UCSD-AML1 (cell line): ENCODE results near the gene PRKCQ.

Source experiments
- DNase-seq: peaks from one replicate; lab custom pipeline; 2025; ENCODE audit not compliant: unreplicated experiment; lab: John Stamatoyannopoulos, UW

PRKCQ gene

DNA sequence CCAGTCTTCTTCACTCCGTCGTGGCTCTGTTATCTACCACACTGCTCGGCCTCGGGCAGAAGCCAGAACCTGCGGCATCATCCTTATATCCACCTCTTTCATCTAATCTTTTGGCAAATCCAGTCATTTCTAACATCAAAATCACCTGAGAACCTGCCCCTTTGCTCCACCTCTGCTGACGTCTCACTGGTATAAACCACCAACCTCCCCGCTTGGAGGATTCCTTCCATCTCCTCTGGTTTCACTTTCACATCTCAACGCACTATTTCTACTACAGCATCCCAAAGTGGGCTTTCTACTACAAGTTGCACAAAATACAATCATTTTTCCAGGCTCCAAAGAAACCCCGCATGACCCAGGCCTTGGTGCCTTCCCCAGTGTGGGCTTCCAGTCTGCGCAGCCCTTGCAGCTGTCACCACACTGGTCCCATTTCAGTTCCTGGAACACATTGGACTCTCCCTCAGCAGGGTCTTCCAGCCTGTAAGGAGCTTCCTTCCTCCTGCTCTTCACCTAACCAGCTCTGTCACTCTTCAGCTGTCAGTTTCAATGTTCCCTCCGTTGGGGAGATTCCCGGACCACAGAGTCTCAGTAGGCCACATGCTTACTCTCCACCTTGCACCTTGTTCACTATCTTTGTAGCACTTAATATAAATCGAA lies 85.0 kb downstream of the PRKCQ start:
- DNase-seq, result no peak

DNA sequence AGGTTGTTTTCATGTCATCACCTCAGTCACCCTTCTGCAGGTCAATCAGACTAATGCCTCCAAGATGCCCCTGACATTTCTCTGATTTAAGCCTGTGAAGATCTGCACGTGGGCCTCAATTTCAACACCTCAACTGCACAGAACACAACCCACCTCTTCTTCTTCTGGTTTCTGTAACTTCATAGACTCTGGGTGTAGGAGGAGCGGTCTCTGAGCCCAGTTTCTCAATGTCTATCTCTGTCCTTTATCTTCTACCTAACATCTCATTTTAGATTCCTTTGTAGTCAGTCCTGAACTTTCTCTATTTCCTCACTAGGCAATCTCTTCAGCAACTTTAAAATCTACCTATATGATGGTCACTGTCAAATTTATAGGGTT lies 85.6 kb downstream of the PRKCQ start:
- DNase-seq, result no peak

DNA sequence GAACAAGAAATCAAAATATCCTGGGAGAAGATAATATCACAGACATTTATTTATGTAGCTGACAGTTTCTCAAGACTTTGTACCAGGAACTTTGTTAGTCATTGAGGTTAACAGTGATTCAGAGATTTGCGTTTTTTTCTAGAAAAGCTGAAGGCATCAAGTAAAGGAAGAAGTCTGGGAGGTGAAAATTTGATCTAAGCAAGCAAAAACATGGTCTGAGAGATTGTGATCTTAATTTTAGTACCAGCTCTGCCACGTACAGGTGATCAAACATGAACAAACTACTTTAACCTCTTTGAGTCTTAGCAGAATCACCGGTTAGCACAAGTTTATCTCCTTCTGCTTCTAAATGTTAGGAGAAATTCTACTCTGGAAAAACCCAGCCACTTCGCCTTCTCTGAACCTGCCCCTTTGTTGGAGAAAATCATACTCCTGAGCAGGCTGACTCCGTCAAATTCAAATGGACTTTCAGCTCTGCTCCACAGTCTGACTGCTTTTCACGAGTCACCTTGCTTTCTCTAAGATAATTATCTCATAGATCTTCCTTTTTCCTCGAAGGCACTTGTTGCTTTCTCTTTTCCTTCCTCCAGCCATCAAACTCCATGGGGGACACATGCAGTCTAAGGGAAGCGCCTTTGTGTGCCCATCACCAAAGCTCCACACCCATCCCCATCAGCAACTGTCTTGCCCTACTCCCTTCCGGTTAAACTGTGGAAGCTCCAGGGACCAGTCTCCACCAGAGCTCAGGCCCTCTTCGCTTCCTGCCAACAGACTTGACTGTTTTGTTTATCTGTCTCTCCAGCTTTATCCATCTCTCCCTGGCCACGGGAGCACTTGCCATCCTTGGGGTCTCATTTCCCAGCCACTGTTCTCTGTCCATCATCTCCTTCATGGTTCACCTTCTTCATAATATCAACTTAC lies 86.3 kb downstream of the PRKCQ start:
- no peak for DNase-seq

DNA sequence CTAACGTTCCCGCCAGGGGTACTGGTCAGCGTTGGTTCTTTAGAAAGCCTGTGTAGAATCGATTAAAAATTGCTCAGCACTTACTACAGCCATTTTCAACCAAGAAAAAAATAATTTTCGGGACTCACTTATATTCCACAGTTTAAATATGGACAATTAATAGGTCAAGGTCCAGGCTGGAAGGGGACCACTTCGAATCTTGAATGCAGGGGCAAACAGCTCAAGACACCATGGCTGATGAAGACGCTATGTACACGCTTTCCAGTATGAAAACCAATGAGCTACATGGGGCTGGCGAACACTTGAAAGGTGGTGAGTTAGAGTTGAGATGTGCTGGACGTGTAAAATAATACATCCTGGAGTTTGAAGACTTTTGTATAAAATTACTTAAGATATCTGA lies 87.2 kb downstream of the PRKCQ start:
- DNase-seq, result no peak

DNA sequence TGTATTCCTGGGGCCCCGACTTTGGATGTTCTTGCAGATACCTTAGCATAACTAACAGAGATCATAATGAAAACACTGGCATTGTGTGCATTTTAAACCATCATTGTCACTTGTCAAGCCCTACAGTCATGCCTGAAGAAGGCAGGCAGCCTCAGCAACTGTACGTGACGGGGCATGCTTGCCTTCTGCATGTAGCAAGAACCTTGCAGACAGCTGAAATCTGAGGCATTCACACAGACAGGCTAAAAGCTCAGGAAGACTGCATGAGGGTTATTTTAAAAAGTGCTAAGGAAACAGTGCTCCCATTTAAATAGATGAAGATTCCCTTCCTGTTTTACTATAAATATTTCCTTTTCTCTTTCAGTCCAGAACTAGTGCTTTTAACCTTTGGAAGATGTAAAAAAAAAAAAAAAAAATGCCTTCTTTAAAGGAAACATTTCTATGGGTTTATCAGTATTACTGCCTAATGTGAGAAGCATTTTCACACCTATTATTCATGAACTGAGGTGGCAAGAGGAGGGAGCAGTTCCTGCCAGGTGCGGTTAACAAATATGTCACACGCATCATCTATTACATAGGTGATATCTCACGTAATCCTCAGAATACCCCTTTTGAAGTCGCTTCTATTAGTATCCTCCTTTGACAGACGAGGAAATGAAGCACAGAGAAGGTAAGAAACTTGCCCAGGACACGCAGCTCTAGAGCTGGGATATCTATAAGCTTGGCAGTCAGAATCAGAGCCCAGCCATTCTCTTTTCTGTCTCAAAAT lies 88.1 kb downstream of the PRKCQ start:
- no peak for DNase-seq

DNA sequence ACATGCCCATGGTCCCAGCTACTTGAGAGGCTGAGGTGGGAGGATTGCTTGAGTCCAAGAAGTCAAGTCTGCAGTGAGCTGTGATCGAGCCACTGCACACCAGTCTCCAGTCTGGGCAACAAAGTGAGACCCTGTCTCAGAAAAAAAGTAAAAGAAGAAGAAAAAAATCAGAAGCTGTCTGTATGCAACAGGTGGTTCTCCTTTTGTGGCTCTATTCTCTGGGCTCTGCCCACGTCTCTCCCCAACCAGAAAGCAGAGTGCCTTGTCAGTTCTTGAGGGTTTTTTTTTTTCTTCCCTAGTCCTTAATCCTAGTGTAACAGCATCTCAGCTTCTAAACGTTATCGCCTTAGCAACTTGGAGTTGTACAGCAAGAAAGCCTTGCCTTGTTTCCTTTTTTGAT lies 89.5 kb downstream of the PRKCQ start:
- DNase-seq, result no peak

DNA sequence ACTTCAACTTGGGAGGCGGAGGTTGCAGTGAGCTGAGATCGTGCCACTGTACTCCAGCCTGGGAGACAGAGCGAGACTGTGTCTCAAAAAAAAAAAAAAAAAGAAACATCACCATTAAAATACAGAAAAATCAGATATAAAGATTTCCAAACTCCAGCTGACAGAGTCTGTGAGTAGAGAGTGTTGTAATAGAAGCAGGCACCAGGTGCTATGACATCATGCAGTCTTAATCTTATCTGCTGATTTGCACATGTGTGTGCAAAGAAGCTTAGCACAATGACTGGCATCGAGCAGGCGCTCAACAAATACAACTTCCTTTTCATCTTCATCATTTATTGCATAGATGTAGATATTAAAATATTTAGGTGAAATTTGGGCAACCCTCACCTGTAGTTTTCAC lies 92.2 kb downstream of the PRKCQ start:
- DNase-seq, result no peak

DNA sequence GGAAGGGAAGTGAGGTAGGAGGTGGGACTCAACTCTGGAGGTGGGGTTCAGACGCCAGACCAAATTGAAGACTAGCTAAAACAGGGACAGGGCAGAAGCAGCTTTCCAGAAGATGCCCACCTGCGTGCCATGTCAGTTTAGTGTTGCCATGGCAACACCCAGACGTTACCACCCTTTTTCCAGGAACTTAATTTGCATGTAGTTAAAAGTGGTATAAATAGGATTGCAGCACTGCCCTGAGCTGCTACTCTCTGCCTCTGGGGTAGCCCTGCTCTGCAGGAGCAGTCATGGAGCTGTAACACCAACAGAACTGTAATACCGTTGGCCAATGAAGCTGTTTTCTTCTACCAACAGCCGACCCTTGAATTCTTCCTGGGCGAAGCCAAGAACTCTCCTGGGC lies 93.8 kb downstream of the PRKCQ start:
- no peak for DNase-seq

DNA sequence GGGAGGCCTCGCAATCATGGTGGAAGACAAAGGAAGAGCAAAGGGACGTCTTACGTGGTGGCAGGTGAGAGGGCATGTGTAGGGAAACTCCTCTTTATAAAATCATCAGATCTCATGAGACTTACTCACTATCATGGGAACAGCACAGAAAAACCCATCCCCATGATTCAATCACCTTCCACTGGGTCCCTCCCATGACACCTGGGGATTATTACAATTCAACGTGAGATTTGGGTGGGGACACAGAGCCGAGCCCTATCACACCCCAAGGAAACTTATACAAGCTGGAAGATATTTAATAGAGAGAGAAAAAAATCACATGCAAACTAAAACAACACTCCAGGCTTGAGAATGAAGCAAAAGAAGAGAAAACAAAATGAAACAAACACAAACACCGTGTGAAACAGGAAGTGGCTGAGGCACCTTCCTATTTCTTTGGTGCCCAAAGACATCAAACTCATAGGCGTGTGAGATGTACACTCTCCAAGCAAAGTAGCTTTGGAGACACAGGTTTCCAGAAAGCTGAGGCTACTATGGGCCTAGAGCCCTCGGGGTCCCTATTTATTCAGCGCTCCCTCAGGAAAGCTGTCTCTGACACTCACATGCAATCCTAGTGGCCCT lies 97.2 kb downstream of the PRKCQ start:
- no peak for DNase-seq

DNA sequence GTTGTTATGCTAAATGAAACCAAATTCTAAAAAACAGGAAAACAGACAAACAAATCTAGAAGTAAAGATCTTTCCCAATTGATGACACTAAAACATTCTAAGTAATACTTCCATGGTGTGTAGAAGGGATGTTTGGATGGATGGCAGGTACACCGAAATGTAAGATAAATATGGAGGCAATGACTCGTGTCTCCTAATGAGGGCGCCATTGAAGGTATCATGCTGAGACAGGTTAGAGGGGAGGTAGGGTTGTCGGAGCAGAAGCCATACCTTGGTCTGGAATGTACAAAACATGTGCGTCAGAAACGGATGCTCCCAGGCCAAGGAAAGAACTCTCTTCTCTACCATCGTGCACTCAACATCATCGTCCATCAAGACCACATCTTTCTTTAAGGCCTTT lies 101.4 kb downstream of the PRKCQ start:
- no peak for DNase-seq

DNA sequence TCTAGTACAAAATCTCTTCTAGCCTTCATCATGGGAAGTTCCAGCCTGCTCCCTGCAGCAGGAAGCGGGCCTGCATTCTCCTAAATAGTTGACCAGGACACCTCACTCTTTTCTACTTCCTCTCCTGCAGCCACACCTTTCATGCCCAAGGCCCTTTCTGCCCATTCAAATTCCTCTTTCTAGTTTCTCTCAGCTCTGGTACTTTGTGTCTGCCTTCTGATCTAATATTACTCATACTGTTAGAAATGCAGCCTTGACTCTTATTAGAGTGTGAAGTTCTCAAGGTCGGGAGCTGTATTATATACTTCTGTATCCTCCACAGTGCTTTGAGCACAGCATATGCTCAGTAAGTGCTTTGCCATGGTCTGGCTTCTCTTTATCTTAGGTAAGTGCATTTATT lies 103.1 kb downstream of the PRKCQ start:
- no peak for DNase-seq

DNA sequence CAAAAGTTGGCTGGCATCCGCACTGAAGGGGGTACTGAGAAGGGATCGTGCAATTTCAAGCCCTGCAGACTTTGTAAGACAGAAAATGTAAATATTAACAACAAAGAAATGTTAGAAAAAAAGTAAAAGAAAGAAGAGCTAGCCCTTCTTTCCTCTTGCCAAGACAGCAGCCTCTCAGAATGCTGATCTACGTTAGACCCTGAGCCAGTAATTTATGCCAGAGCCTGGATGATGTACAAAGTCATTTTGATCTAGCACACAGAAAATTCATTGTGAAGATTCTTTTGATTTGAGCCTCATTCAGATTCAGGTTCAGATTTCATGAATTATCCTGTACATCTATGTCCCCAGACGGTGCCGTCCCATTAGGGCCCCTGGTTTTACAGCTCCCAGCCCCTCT lies 105.2 kb downstream of the PRKCQ start:
- DNase-seq, result no peak

DNA sequence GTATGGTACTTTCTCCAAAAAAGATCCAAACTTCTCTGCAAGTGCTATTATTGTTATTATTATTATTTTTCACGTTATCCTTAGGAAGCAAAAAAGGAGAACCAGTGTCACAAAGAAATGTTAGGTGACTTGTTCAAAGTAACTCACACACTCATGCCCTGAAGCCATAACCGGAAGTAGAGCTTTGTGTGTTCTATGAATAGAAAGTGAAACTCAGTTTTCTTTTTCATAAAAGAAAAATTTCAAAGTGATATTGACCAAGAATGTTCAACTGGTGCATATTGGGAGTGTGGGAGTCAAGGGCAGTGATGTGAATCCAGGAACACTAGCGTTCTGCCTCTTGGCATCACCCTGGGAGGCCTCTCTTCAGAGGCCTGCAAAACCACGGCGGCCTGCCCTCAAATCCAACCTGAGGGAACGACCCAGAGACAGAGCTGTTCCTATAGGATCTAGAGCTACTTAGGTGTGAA lies 106.1 kb downstream of the PRKCQ start:
- DNase-seq, result peak; percentile 46

DNA sequence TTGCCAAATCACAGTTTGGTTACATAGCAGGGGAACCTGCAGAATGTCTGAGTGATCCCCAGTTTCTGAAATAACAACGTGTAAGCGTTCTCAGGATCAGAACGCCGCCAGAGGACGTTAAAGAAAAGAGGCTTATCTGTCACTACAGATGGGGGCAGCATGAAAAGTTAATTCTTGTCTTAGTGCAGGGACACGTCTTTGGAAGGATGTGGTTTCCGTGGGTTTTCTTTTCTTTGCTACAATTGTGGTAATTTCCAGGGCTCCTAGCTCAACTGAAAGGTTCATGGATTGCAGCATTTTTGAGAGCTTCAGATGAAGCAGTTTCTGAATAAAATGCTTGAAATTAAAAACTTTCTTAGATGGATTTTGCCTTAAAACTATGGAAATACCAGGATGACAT lies 106.6 kb downstream of the PRKCQ start:
- peak; percentile 40 for DNase-seq

DNA sequence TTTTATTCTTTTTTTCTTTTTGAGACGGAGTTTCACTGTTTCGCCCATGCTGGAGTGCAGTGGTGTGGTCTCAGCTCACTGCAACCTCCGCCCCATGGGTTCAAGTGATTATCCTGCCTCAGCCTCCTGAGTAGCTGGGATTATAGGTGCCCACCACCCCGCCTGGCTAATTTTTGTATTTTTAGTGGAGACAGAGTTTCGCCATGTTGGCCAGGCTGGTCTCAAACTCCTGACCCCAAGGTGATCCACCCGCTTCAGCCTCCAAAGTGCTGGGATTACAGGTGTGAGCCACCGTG lies 107.4 kb downstream of the PRKCQ start:
- peak; percentile 22 for DNase-seq

DNA sequence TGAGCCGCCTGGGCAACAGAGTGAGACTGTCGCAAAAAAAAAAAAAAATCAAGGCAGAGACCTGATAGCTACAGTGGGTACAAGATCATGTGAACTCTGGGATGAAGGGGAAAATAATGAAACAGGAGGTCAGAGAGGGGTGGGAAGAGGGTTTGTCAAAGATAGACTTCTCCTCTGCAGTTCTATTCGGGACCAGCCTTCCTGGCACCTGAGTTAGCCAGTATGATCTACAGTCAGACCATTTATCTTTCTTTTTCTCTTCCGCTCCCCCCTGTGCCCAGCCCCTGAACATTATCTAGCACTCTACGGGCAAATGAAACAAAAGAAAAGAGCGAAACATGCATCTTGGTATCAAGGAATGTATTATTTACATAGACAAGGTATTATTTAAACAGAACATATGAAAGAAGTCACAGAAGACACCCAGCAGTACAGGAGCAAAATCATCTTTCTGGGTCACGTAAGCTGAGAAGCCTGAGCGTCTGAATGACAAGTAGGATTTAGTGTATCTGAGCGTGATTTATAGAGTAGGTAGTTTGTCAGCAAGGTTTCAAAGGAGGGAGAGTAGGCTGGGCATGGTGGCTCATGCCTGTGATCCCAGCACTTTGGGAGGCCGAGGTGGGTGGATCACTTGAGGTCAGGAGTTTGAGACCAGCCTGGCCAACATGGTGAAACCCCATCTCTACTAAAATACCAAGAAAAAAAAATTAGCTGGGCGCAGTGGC lies 109.0 kb downstream of the PRKCQ start:
- DNase-seq, result no peak

DNA sequence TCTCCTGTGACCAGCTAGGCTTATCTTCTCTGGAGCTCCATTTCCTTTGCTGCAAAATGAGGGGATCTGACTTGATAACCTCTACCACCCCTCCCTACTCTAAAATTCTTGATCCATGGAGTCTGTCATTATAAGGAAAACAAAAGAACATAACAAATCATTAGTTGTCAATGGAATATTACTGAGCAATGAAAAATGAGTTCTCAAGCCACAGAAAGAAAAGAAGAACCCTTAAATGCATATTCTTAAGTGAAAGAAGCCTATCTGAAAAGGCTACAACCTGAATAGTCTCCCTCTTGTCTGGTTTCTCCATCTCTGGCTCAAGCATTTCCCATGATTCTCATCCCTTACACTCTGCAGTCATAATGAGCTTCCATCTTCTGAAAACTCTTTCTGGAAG lies 110.4 kb downstream of the PRKCQ start:
- DNase-seq, result no peak

DNA sequence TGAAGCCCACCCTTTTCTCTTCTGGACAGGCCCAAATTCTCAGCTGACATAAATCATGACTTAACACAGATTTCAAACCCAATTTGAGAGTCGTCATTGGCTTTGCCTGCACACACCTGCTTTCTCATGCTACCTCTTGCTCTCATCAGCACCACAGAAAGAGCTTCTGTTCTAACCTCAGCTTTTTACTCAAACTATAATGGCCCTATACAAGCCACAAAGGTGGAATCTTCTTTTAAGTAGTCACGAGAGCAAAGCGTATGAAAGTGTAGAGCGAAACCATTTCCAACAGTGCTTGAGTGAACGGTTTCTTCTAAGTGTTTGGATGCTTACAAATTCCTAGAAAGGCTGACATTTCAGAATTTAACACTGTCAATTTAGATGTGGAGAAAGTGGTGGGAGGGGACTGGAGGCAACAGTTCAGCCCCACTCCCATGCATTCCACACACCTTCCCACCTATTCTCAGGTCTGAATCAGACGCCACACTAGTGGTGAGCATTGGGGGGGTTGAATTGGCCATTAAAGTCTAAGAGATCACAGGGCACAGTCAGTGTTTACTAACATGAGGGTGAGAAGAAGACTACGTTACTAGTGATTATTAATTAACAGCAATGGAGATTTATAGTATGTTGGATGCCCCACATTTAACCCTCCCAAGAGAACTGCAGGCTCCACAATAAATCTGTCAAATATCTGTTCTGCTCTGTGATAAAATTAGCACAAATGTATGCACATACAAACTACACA lies 114.0 kb downstream of the PRKCQ start:
- no peak for DNase-seq

DNA sequence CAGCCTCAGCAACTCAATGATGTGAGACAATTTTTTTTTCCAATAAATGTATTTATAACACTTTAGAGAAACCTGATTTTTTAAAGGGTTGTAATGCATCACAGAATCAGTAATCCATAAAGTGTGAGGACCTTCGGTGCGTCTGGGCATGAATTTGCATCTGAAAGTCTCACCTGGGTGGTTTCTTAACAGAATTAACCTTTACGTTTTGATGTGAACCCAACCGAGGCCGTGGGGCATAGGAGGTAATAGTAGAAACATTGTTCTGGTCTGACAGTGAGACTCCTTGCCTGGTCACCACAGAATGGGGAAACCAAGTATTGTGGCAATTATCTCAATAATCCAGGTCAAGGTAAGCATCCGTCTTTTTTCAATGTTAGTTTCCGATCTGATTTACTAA lies 114.6 kb downstream of the PRKCQ start:
- no peak for DNase-seq

DNA sequence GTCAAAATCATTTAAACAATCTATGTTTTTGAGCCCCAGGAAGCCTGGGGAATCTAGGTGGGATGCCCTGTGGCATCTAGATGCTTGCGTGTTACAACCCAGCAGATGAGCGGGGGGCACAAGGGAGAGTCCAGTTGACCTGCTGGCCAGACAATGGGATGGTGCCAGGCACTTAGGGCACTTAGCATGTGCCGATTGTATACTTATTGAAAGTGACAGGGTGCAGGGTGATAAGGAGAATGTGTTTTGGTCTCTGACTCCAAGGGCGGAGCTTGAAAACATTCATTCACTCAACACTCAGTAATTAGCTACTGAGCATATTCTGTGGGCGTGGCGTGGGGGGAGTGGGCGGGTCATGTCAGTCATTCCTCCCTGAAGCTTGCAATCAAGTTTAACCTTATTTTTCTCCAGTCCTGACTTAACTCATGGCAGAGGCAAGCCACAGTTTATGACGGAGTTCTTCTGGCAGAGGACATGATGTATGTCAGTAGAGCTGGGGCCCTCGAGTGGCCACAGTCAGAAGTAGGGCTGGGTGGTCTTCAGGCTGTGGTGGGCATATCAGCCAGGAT lies 115.1 kb downstream of the PRKCQ start:
- DNase-seq, result no peak
